HEK293T (cell line): ENCODE results near the gene JPH2.

Experiments used
- CTCF ChIA-PET: fragments of 350-600 bp; formaldehyde crosslinking; extraction: SDS; loops from one replicate; lab custom pipeline; 2021; ENCODE audit warnings: antibody characterized with exemption, inconsistent platforms; lab: Yijun Ruan, JAX
- POLR2A ChIA-PET: fragments of 350-600 bp; formaldehyde crosslinking; extraction: SDS; loops from one replicate; lab custom pipeline; 2020; ENCODE audit warnings: antibody characterized with exemption, inconsistent platforms; lab: Yijun Ruan, JAX
- DNase-seq: peaks from one replicate; pipeline ENCODE4 v3.0.0; 2012; ENCODE audit warnings: mixed read lengths; ENCODE audit errors: extremely low spot score
- ARNT ChIP-seq: fragments of 450-650 bp; IDR thresholded peaks from 2 replicates; pipeline ENCODE4 v1.6.1; 2017; ENCODE audit warnings: mild to moderate bottlenecking
- BHLHE40 ChIP-seq: fragments of 450-650 bp; IDR thresholded peaks from 2 replicates; pipeline ENCODE4 v1.6.1; 2016; ENCODE audit warnings: mild to moderate bottlenecking, moderate library complexity, borderline replicate concordance
- CTBP1 ChIP-seq: fragments of 450-650 bp; IDR thresholded peaks from 2 replicates; pipeline ENCODE4 v1.6.1; 2016; ENCODE audit warnings: borderline replicate concordance
- ELF4 ChIP-seq: fragments of 450-650 bp; IDR thresholded peaks from 2 replicates; pipeline ENCODE4 v1.6.1; 2017; ENCODE audit warnings: antibody characterized with exemption
- FOXA1 ChIP-seq: fragments of 450-650 bp; IDR thresholded peaks from 2 replicates; pipeline ENCODE4 v1.6.1; 2016; ENCODE audit warnings: mild to moderate bottlenecking
- FOXK2 ChIP-seq: fragments of 450-650 bp; IDR thresholded peaks from 2 replicates; pipeline ENCODE4 v1.6.1; 2016; ENCODE audit warnings: mild to moderate bottlenecking
- FOXM1 ChIP-seq: fragments of 450-650 bp; IDR thresholded peaks from 2 replicates; pipeline ENCODE4 v1.6.1; 2017; ENCODE audit warnings: mild to moderate bottlenecking, borderline replicate concordance
- HDGF ChIP-seq: fragments of 450-650 bp; IDR thresholded peaks from 2 replicates; pipeline ENCODE4 v1.6.1; 2017; ENCODE audit warnings: antibody characterized with exemption, borderline replicate concordance
- L3MBTL2 ChIP-seq: fragments of 450-650 bp; conservative IDR thresholded peaks from 2 replicates; pipeline ENCODE4 v1.6.1; 2016; ENCODE audit warnings: mild to moderate bottlenecking
- LEF1 ChIP-seq: fragments of 450-650 bp; IDR thresholded peaks from 2 replicates; pipeline ENCODE4 v1.6.1; 2017; ENCODE audit warnings: mild to moderate bottlenecking, borderline replicate concordance
- NFRKB ChIP-seq: fragments of 450-650 bp; IDR thresholded peaks from 2 replicates; pipeline ENCODE4 v1.6.1; 2016; ENCODE audit warnings: mild to moderate bottlenecking, moderate library complexity
- SP1 ChIP-seq: fragments of 450-650 bp; IDR thresholded peaks from 2 replicates; pipeline ENCODE4 v1.6.1; 2017
- SUZ12 ChIP-seq: fragments of 450-650 bp; IDR thresholded peaks from 2 replicates; pipeline ENCODE4 v1.6.1; 2016; ENCODE audit warnings: mild to moderate bottlenecking
- TARDBP ChIP-seq: fragments of 450-650 bp; IDR thresholded peaks from 2 replicates; pipeline ENCODE4 v1.6.1; 2016
- ZNF384 ChIP-seq: fragments of 450-650 bp; IDR thresholded peaks from 2 replicates; pipeline ENCODE4 v1.6.1; 2016
- TF ChIP-seq, protein P1 (sequence below): fragments of 450-650 bp; IDR thresholded peaks from 2 replicates; pipeline ENCODE4 v1.6.1; 2016

Gene JPH2

DNA sequence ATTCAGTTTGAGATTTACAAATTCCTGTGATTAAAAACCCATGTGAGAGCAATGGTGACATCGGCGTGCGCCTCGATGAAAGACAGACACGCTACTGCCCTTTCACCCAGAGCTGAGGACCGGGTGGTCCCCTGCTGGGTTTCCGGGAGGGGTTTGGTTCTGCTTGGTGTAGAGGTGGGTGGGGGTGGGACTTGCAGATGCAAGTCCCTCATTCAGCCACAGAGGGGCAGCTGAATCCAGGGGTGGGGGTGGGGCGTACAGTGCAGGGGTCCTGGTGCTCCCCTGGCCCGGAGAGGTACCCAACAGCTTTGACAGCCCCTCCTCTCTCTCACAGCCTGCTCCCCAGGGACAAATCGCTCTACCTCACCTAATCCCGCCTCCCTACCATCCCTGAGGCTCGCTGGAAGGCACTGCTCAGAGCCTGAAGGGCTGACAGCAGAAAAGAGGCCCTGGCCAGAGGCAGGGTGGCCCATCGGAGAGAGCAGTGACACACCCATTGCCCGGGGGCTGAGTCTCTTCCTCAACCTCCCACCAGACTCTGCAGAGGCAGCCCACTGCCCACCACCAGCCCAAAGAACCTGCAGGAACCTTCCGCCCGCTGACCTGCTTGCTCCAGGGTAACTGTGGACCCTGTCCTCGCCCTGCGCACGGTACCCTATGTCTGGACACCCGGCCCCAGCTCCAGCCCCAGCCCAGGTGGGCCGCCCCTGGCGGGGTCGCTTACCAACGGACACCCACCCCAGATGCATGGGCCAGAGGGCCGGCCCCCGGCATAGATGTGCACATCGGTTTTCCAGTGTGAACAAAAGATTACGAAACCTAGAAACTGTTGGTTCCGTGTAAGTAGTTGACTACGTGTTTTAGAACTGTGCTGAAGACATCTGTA, 118.4 kb downstream of the JPH2 start:
- POLR2A ChIA-PET: no interaction called here
- CTCF ChIA-PET: no interaction called here
- DNase-seq: no peak
- TF ChIP-seq ARNT (no peak), TARDBP (no peak), SUZ12 (no peak), FOXM1 (no peak), HDGF (no peak), ELF4 (no peak), LEF1 (no peak), FOXA1 (no peak), CTBP1 (no peak), BHLHE40 (no peak)
- TF ChIP-seq, protein P1, sequence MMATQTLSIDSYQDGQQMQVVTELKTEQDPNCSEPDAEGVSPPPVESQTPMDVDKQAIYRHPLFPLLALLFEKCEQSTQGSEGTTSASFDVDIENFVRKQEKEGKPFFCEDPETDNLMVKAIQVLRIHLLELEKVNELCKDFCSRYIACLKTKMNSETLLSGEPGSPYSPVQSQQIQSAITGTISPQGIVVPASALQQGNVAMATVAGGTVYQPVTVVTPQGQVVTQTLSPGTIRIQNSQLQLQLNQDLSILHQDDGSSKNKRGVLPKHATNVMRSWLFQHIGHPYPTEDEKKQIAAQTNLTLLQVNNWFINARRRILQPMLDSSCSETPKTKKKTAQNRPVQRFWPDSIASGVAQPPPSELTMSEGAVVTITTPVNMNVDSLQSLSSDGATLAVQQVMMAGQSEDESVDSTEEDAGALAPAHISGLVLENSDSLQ: no peak

DNA sequence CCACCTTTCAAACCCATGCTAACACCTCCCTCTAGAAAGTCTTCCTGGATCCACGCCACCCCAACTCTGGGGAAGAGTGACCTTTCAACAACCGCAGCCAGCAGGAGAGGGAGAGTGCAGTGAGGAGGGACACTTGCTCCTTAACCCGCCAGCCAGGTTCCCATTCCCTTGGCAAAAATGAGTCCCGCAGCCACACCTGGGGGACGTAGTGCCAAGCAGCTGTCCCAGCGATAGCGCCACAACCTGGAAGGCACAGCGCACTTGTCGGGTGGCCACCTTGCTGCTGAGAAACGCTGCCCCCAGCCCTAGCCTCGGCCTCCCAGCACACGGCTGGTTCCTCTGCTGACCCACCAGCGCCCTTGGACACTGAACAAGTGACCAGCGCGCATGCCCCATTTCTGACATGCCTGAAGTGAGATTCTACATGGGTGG, 119.3 kb downstream of the JPH2 start:
- CTCF ChIA-PET: no interaction called here
- TF ChIP-seq BHLHE40 (no peak), CTBP1 (no peak), ELF4 (no peak), FOXM1 (no peak), L3MBTL2 (no peak), FOXK2 (no peak), ARNT (no peak), HDGF (no peak), NFRKB (no peak), SP1 (no peak), TARDBP (no peak), LEF1 (no peak), SUZ12 (no peak), FOXA1 (no peak), ZNF384 (no peak)
- TF ChIP-seq, protein P1: no peak
- no peak for DNase-seq
- POLR2A ChIA-PET: no interaction called here

DNA sequence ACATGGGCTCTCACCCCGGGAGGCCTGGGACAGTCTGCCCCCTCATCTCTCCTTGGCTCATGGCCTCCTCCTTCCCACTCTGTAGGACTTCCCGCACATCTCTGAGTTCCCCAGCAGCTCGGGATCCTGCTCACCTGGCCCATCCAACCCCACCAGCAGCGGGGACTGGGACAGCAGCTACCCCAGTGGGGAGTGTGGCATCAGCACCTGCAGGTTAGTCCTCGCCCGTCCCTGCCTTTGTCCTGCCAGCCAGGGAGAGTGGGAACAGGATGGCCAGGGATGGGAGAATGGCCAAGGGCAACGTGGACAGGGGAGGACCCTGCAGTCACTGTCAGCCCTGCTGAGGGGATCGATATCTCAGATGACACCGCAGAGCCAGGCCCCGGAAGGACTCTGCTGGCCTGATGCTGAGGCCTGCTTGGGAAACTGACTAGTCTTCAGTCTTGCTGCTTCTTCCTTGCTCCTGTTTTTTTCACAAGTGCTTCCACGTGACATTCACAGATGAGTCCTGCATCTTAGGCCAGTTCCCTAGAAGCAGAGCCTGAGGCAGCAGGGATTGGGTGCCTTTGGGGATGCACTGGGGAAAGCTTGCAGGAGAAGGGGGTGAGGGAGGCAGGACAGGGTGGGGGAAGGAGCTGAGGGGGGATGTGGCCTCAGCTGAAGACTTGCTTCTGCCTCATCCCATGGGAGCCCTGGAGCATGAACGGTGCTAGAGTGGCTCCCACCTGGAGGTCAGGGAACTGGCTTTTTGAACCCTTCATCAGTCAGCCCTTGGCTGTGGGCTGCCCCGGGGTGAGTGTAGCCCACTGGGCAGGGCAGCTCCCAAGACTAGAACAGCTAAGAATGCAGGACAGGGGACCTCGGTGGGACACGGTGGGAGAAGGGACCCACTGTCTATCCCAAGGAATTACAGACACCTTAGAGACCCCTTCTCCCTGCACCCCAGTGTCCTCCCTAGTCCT, 120.1 kb downstream of the JPH2 start:
- ChIA-PET POLR2A (no interaction called here), CTCF (no interaction called here)
- no peak for DNase-seq
- TF ChIP-seq ELF4: no peak
- TF ChIP-seq, protein P1: no peak
- TF ChIP-seq NFRKB: no peak
- TF ChIP-seq FOXA1: no peak
- TF ChIP-seq CTBP1: no peak
- TF ChIP-seq L3MBTL2: no peak
- TF ChIP-seq SUZ12: no peak
- no peak for TF ChIP-seq ARNT
- no peak for TF ChIP-seq ZNF384
- no peak for TF ChIP-seq HDGF
- TF ChIP-seq FOXK2: no peak
- no peak for TF ChIP-seq FOXM1
- no peak for TF ChIP-seq BHLHE40

DNA sequence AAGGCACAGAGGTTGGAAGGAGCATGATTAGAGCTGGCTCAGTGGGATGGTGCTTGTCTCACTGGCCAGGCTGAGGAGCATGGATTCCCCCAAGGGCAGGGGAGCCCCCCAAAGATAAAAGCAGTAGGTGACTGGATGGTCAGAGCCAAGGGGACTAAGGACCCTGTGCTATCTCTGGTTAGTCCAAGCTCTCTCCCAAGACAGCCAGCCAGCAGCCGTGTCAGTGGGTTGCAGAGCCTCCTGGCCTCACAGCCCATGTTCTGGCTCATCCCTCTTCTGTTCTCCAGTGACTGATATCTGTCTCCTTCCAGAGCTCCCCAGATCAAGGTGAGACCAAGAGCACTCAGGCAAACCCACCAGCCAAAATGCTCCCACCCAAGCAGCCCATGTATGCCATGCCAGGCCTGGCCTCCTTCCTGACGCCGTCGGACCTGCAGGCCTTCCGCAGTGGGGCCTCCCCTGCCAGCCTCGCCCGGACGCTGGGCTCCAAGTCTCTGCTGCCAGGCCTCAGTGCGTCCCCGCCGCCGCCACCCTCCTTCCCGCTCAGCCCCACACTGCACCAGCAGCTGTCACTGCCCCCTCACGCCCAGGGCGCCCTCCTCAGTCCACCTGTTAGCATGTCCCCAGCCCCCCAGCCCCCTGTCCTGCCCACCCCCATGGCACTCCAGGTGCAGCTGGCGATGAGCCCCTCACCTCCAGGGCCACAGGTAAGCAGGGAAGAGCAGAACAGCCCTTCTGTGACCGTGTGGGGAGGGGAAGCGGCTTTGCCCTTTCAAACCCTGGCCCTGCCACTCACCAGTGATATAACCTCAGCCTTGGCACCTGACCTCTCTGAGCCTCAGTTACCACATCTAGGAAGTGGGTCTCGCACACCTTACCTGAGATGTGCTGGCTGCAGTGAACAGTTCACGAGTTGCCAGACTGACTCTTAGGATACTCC, 121.3 kb downstream of the JPH2 start:
- CTCF ChIA-PET: no interaction called here
- POLR2A ChIA-PET: no interaction called here
- TF ChIP-seq SUZ12 (no peak), FOXK2 (no peak), FOXA1 (no peak), BHLHE40 (no peak), LEF1 (no peak), FOXM1 (no peak), HDGF (no peak), ELF4 (no peak), CTBP1 (no peak), L3MBTL2 (no peak), SP1 (no peak), ARNT (no peak)
- TF ChIP-seq, protein P1: no peak

More for the DNA sequence above, 121.3 kb downstream of the JPH2 start:
- no peak for DNase-seq
